Heart left ventricle (tissue), 16 donors: Measurements from ENCODE around the gene LNPK. TPM values are rescaled to one million over a fixed set of nuclear protein-coding genes. Genes with fewer than 3 reads are reported as not detected.
"Not testable (repeated sequence)": the region's sequence is repeated elsewhere in the genome, so short reads cannot be mapped to it uniquely, and the experiment has no call there.

Source experiments
- ATAC-seq, 4 donors: fragments of 200-7000 bp; cut with Tn5 transposase; one replicate each; pipeline ENCODE4 v1.9.1; 2020 to 2022; ENCODE audit warnings: moderate library complexity in 4 of 4, mild to moderate bottlenecking in 3 of 4, moderate number of reproducible peaks in 1 of 4
- DNase-seq, 5 donors: peaks; one replicate each; pipeline ENCODE4 v3.0.0-alpha.2; 2020
- H3K27ac ChIP-seq, 12 donors: fragments of 200-600 bp; sonication (generic) in 4 of 12; one replicate each; pipeline versions ENCODE4 v1.5.0 to v1.8.0; 2016 to 2022; ENCODE audit warnings: mild to moderate bottlenecking in 2 of 12
- H3K27me3 ChIP-seq, 9 donors: fragments of 200-600 bp; sonication (generic) in 2 of 9; one replicate each; pipeline versions ENCODE4 v1.5.1 to v1.8.0; 2016 to 2022; ENCODE audit warnings: mild to moderate bottlenecking in 3 of 9
- H3K36me3 ChIP-seq, 9 donors: fragments of 200-600 bp; sonication (generic) in 2 of 9; one replicate each; pipeline versions ENCODE4 v1.5.0 to v1.8.0; 2018 to 2022; ENCODE audit warnings: mild to moderate bottlenecking in 2 of 9
- H3K4me1 ChIP-seq, 12 donors: fragments of 200-600 bp; sonication (generic) in 4 of 12; one replicate each; pipeline versions ENCODE4 v1.5.0 to v1.8.0; 2016 to 2022; ENCODE audit warnings: mild to moderate bottlenecking in 3 of 12
- H3K4me3 ChIP-seq, 12 donors: fragments of 200-600 bp; sonication (generic) in 4 of 12; one replicate each; pipeline versions ENCODE4 v1.5.0 to v1.8.0; 2017 to 2022; ENCODE audit warnings: mild to moderate bottlenecking in 9 of 12, moderate library complexity in 4 of 12
- H3K9me3 ChIP-seq, 12 donors: fragments of 200-600 bp; sonication (generic) in 4 of 12; one replicate each; pipeline versions ENCODE4 v1.5.0 to v1.8.0; 2016 to 2022; ENCODE audit warnings: mild to moderate bottlenecking in 1 of 12
- CTCF ChIP-seq, 12 donors: fragments of 200-600 bp; sonication (generic) in 4 of 12; IDR thresholded peaks; one replicate each; pipeline versions ENCODE4 v1.5.0 to v1.8.0; 2018 to 2022; ENCODE audit warnings: antibody characterized with exemption in 12 of 12, mild to moderate bottlenecking in 5 of 12
- POLR2A ChIP-seq, 2 donors: fragments of 450-650 bp; IDR thresholded peaks; one replicate each; pipeline ENCODE4 v1.6.1; 2017; ENCODE audit warnings: antibody characterized with exemption in 2 of 2, mild to moderate bottlenecking in 2 of 2, moderate library complexity in 2 of 2
- WGBS, 4 donors: extraction: QIAGEN DNeasy Blood & Tissue Kit in 2 of 4; methylation state at CpG; one replicate each; pipeline versions ENCODE4 v1.1.5 to v1.1.7; 2013 to 2018; 5-methylcytosine and 5-hydroxymethylcytosine counted together
- intact Hi-C, 10 donors: fragments of 100-400 bp; cut with DNase I; formaldehyde crosslinking; loops; one replicate each; pipeline versions ENCODE4 v1.11.1 to v1.14.2; 2022
- polyA plus RNA-seq, 2 donors: library from polyadenylated mRNA; stranded (reverse); fragments of 200-250 nt; gene quantifications; one replicate each; pipeline ENCODE4 v1.2.3, GENCODE V29; 2013
- total RNA-seq, 9 donors: library from RNA; depleted of rRNA in 2 of 9; stranded (reverse); fragments of >200 nt in 2 of 9; fragmentation: NEBNext Ultra II Directional in 3 of 9; extraction: Animal tissue kit (Norgen Biotek cat#: 25700) in 3 of 9; gene quantifications; one replicate each; pipeline versions ENCODE4 v1.1.0 to v1.2.4, GENCODE V29; 2016 to 2023
- donor health status: ischemic (EF 13 %, LVEDD 7.1; RV severe dilation, severe dysfunction).
- donor health status: healthy with polysubstance abuse.
- donor health status: DM: no; HTN: yes; CAD: no.
- donor health status: DM: no; HTN: no; CAD: no.
- donor health status: ischemic (EF 25% LVEDD 6.9; RV normal size, moderate dysfunction).
- donor health status: ischemic (EF 25% LVEDD 5.7; RV mildly dilated, moderate dysfunction).
- donor health status: healthy.
- donor health status: DM: yes; HTN: yes; CAD: no.
- donor health status: ischemic (EF 35%, LVEDD 5.7; RV mildly dilated, moderate dysfunction).
- donor health status: nonischemic (EF 11% LVEDD 7.7; RV severe dilation, severe dysfunction).
- donor health status: DM: yes; HTN: yes; CAD: no.
- donor health status: PGD.
- donor health status: ischemic (EF 29% LVEDD 5.4; RV normal size, mild dysfunction).
- donor health status: nonischemic (EF 23%, LVEDD 6.1; RV moderate dilation, normal function).

Gene LNPK
- total and polyA plus RNA-seq, 11 donors, result 5.0 to 45.6 (median 32.9) TPM

- ATAC-seq, result peak in 1 of 4 donors; percentile 24
These were observed 98.6 kb downstream of the LNPK start for GRCh38 chr2:175903384-175903936.

DNA sequence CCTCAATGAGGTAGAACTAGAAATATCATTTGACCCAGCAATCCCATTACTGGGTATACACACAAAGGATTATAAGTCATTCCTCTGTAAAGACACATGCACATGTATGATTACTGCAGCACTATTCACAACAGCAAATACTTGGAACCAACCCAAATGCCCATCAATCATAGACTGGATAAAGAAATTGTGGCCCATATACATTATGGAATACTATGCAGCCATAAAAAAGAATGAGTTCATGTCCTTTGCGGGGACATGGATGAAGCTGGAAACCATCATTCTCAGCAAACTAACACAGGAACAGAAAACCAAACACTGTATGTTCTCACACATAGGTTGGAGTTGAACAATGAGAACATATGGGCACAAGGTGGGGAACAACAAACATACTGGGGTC lies 106.1 kb downstream of the LNPK start:
- ATAC-seq, H3K4me3 ChIP-seq, H3K36me3 ChIP-seq, H3K27me3 ChIP-seq, DNase-seq, intact Hi-C loops, H3K27ac ChIP-seq, H3K4me1 ChIP-seq, H3K9me3 ChIP-seq: not testable (repeated sequence)
- 95 to 97% (median 97%) methylated on average over 1 of the region's 1 CpG for WGBS, 4 donors

More at GRCh38 chr2:175903384-175903936, 98.6 kb downstream of the LNPK start:
- no peak for DNase-seq
- no peaks in the 10 kb centered on the region for H3K9me3 ChIP-seq
- no peaks in the 10 kb centered on the region for H3K36me3 ChIP-seq
- H3K4me3 ChIP-seq, result no peak overlapping the region
- TF ChIP-seq CTCF (IDR thresholded peaks at IDR 0.05) (no peak), POLR2A (IDR thresholded peaks at IDR 0.05) (no peak)
- no peaks in the 10 kb centered on the region for H3K27me3 ChIP-seq
- H3K27ac ChIP-seq, result no peak overlapping the region
- intact Hi-C loops, result no loop called here
- peaks cover 0 to 17% (median 0%) of the 10 kb centered on the region in 12 donors for H3K4me1 ChIP-seq
- 52 to 76% (median 60%) methylated on average over 1 of the region's 1 CpG for WGBS, 4 donors

DNA sequence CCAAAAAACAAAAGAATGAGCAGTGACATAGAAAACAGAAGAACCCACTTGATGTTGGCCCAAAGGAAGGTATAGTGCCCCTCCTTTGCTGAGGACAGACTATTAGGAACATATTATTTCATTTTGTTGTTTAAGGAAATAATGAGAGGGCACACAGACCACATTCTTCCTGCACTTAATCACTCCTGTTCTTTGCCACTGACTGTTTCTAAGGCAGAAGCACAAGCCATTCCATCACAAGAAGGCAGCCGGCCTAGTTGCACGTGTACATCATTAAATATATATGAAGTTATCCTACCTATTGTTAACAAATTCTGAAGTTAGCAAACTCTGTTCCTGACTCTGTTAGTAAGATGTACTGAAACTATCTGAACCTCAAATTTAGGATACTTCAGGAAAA lies 110.0 kb downstream of the LNPK start:
- Histone ChIP-seq H3K4me3 (no peak overlapping the region), H3K9me3 (peaks cover 0 to 8% (median 0%) of the 10 kb centered on the region in 12 donors), H3K27me3 (no peaks in the 10 kb centered on the region), H3K4me1 (no peaks in the 10 kb centered on the region), H3K27ac (no peak overlapping the region), H3K36me3 (no peaks in the 10 kb centered on the region)
- ATAC-seq (no peak), DNase-seq (no peak)
- 85 to 89% (median 86%) methylated on average over 2 of the region's 2 CpGs for WGBS, 4 donors
- TF ChIP-seq POLR2A (IDR thresholded peaks at IDR 0.05), result no peak
- no peak for TF ChIP-seq CTCF (IDR thresholded peaks at IDR 0.05)
- intact Hi-C loops, result no loop called here

DNA sequence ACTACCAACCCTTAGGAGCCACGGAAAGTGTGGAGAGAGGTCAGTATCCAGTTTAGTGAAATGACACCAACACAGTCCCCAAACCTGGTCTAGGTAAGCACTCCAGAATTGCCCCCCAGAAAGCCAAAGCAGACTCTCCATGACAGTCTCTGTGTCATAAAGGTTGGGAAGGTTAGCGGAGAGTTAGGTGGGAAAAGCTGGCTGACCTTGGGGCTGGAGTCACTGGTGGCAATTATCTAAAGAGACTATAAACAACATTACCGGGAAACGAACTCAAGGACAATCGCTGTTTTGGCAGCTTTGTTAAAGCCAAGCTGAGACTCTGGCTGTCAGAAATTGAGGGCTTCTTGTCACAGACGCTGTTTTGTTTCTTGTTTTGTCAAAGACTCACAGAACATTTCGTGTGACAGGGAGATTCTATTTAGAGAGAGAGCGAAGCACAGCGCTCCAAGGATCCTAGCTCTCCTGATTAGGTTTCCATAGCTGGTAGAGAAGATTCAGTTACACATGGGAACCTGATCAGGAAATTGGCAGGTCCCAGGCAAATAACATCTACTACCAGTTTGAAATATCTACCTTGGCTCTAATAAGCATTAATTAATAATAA lies 111.3 kb downstream of the LNPK start:
- Histone ChIP-seq H3K9me3 (peaks cover 0 to 4% (median 0%) of the 10 kb centered on the region in 12 donors), H3K36me3 (no peaks in the 10 kb centered on the region), H3K4me3 (no peak overlapping the region), H3K4me1 (no peaks in the 10 kb centered on the region), H3K27ac (peak overlapping the region in 11 of 12 donors; percentile 29 to 73 (median 56)), H3K27me3 (no peaks in the 10 kb centered on the region)
- WGBS, 4 donors, result 52 to 63% (median 58%) methylated on average over 9 of the region's 9 CpGs
- peak; percentile 51 to 94 (median 88) for ATAC-seq
- peak in 1 of 5 donors; percentile 37 for DNase-seq
- TF ChIP-seq POLR2A (IDR thresholded peaks at IDR 0.05) (no peak), CTCF (IDR thresholded peaks at IDR 0.05) (no peak)
- intact Hi-C loops, result no loop called here
